DOHH2 (cell line): ENCODE data around the gene PTPRT.

Experiments
- CTCF ChIP-seq: fragments of 200-600 bp; sonication (generic); IDR thresholded peaks from one replicate; pipeline ENCODE4 v1.5.1; 2014; ENCODE audit warnings: antibody characterized with exemption, mild to moderate bottlenecking, low read depth, low read length; ENCODE audit not compliant: poor library complexity, severe bottlenecking
- EZH2phosphoT487 ChIP-seq: fragments of 200-600 bp; sonication (generic); IDR thresholded peaks from 2 replicates; pipeline ENCODE4 v1.6.1; 2017; ENCODE audit warnings: borderline replicate concordance, mild to moderate bottlenecking, antibody characterized with exemption, low read length, moderate library complexity, mixed read lengths

GRCh38 chr20:42085366-42085765 lies 1104.3 kb downstream of the PTPRT start:
- TF ChIP-seq CTCF, result no peak
- TF ChIP-seq EZH2phosphoT487, result no peak
